Natural killer cell (primary cell): Measurements from ENCODE around the gene MAD1L1. TPM values are rescaled to one million over a fixed set of nuclear protein-coding genes. Genes with fewer than 3 reads are reported as not detected.

Experiments
- ATAC-seq, 3 donors: fragments of 150-1000 bp in 2 of 3; fragments of 200-7000 bp in 1 of 3; cut with Tn5 transposase; 1 replicate in 1 of 3; 2 replicates in 2 of 3; pipeline ENCODE4 v1.10.0; 2021; ENCODE audit warnings: mild to moderate bottlenecking in 2 of 3, moderate library complexity in 2 of 3
- DNase-seq, 2 donors: peaks; one replicate each; pipeline versions ENCODE4 v3.0.0 to v3.0.0-alpha.2; 2013 to 2021; ENCODE audit warnings: mixed read lengths in 1 of 2
- H3K27ac ChIP-seq: one replicate; pipeline ENCODE4 v1.5.1; 2013; ENCODE audit warnings: mild to moderate bottlenecking, low read length
- H3K27me3 ChIP-seq: one replicate; pipeline ENCODE4 v1.6.1; 2013; ENCODE audit warnings: low read length; ENCODE audit not compliant: control insufficient read depth, insufficient read depth
- H3K36me3 ChIP-seq: one replicate; pipeline ENCODE4 v1.6.1; 2013; ENCODE audit warnings: low read length; ENCODE audit not compliant: control insufficient read depth, insufficient read depth
- H3K4me1 ChIP-seq: one replicate; pipeline ENCODE4 v1.6.1; 2013; ENCODE audit warnings: low read length; ENCODE audit not compliant: control insufficient read depth, insufficient read depth
- H3K4me3 ChIP-seq: one replicate; pipeline ENCODE4 v1.5.1; 2013; ENCODE audit warnings: low read length
- H3K9me3 ChIP-seq: one replicate; pipeline ENCODE4 v1.6.1; 2013; ENCODE audit warnings: low read length; ENCODE audit not compliant: control insufficient read depth, insufficient read depth
- H3K27ac Mint-ChIP-seq, 2 donors: one replicate each; pipeline ENCODE4 v1.8.0; 2022; ENCODE audit warnings: mild to moderate bottlenecking in 2 of 2, mixed read lengths in 2 of 2, moderate library complexity in 1 of 2
- H3K27me3 Mint-ChIP-seq, 2 donors: one replicate each; pipeline ENCODE4 v1.8.0; 2022; ENCODE audit warnings: low read depth in 2 of 2, mixed read lengths in 2 of 2
- H3K36me3 Mint-ChIP-seq: one replicate; pipeline ENCODE4 v1.8.0; 2022; ENCODE audit warnings: mixed read lengths
- H3K4me1 Mint-ChIP-seq, 2 donors: one replicate each; pipeline ENCODE4 v1.8.0; 2022; ENCODE audit warnings: mixed read lengths in 2 of 2
- H3K4me3 Mint-ChIP-seq: one replicate; pipeline ENCODE4 v1.8.0; 2022; ENCODE audit warnings: mild to moderate bottlenecking, moderate library complexity, mixed read lengths
- H3K9me3 Mint-ChIP-seq, 2 donors: one replicate each; pipeline ENCODE4 v1.8.0; 2022; ENCODE audit warnings: mixed read lengths in 2 of 2
- WGBS: methylation state at CpG from one replicate; pipeline ENCODE4 v1.1.7; 2013; ENCODE audit warnings: missing lambda C conversion rate; ENCODE audit not compliant: insufficient coverage; 5-methylcytosine and 5-hydroxymethylcytosine counted together
- intact Hi-C: fragments of 100-400 bp; cut with micrococcal nuclease; formaldehyde crosslinking; loops from one replicate; pipeline ENCODE4 v1.14.2; 2022
- total RNA-seq, 4 donors: library from RNA; stranded (reverse); fragments of 120-200 nt in 1 of 4; gene quantifications; one replicate each; pipeline versions ENCODE4 v1.2.3 to v1.2.4, GENCODE V29; 2013 to 2022
- TF ChIP-seq, protein P1 (sequence below): fragments of 200-600 bp; IDR thresholded peaks from one replicate; pipeline ENCODE4 v1.8.0; 2022; ENCODE audit warnings: antibody characterized with exemption

MAD1L1 gene
- total RNA-seq, 3 donors from 2014 or later (not counting 1 experiment from before 2014, with no cell fraction given), result 53.6 to 81.2 (median 77.4) TPM

DNA sequence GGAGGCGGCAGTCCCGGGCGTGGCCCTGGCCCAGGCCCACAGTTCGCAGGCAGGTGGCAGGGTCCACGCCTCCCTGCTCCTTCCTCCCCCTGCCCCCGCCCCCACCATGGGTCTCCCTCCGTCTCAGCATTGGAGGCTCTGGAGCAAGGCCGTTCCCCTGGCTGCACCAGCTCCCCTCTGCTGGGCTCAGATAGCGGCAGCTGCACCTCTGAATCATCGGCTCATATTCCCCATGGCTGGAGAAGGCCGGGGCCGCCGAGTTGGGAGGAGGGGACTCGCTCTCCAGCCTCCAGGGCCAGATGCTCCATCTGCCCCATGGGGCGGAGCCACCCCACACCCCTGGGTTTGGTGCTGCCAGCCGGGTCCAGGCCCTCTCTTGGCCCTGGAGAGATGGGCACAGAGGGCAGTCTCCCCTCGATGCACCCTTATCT is 417.7 kb downstream of the MAD1L1 start:
- DNase-seq (no peak), ATAC-seq (no peak)
- TF ChIP-seq, protein P1, sequence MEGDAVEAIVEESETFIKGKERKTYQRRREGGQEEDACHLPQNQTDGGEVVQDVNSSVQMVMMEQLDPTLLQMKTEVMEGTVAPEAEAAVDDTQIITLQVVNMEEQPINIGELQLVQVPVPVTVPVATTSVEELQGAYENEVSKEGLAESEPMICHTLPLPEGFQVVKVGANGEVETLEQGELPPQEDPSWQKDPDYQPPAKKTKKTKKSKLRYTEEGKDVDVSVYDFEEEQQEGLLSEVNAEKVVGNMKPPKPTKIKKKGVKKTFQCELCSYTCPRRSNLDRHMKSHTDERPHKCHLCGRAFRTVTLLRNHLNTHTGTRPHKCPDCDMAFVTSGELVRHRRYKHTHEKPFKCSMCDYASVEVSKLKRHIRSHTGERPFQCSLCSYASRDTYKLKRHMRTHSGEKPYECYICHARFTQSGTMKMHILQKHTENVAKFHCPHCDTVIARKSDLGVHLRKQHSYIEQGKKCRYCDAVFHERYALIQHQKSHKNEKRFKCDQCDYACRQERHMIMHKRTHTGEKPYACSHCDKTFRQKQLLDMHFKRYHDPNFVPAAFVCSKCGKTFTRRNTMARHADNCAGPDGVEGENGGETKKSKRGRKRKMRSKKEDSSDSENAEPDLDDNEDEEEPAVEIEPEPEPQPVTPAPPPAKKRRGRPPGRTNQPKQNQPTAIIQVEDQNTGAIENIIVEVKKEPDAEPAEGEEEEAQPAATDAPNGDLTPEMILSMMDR, result no peak
- H3K4me3 Mint-ChIP-seq, result no peak overlapping the region
- H3K36me3 Mint-ChIP-seq, result no peaks in the 10 kb centered on the region
- no peak overlapping the region for H3K27ac Mint-ChIP-seq
- WGBS, result 88% methylated on average over 17 of the region's 17 CpGs
- intact Hi-C loops, result no loop called here
- H3K27ac ChIP-seq, result no peak overlapping the region
- no peaks in the 10 kb centered on the region for H3K27me3 ChIP-seq
- no peaks in the 10 kb centered on the region for H3K9me3 Mint-ChIP-seq
- peaks cover 16 to 23% of the 10 kb centered on the region in 2 donors for H3K4me1 Mint-ChIP-seq
- peaks cover 41% of the 10 kb centered on the region for H3K4me1 ChIP-seq
- H3K27me3 Mint-ChIP-seq, result peaks cover 9 to 13% of the 10 kb centered on the region in 2 donors
- H3K9me3 ChIP-seq, result no peaks in the 10 kb centered on the region
- no peaks in the 10 kb centered on the region for H3K36me3 ChIP-seq
- H3K4me3 ChIP-seq, result no peak overlapping the region

DNA sequence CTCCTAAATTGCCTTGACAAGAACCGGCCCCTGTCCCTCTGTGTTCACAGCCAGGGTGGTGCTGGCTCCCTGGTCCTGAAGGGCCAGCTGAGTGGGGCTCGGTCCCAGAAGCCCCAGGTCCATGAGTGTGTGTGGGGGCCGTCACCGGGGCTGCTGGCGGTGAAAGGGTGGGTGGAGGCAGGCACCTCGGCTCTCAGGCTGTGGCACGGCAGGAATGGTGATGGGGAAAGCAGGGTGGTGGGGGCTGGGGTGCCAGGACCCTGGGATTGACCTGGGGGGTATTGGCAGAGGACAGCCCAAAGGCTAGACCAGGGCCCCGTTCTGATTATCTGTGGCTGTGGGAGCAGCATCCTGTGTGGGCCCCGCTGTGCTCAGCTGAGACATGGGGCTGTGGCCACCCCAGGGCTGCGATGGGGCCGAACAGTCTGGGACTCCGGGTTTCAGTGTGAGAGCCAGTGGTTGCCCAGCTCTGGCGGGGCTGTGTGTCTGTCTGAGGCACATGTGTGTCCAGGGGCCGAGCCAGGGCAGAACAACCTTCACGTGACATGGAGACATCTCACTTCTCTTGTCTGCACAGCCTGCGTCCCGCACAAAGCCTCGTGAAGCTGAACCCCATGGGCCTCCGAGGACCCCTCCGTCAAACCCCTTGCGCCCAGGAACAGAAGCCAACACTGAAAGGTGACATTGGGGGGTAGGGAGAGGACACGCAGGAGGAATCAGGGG is 418.5 kb downstream of the MAD1L1 start:
- peaks cover 34% of the 10 kb centered on the region for H3K4me1 ChIP-seq
- 91% methylated on average over 22 of the region's 22 CpGs for WGBS
- H3K4me3 ChIP-seq, result no peak overlapping the region
- no peaks in the 10 kb centered on the region for H3K36me3 ChIP-seq
- ATAC-seq (no peak), DNase-seq (no peak)
- no peaks in the 10 kb centered on the region for H3K27me3 ChIP-seq
- H3K36me3 Mint-ChIP-seq, result no peaks in the 10 kb centered on the region
- no peak overlapping the region for H3K27ac ChIP-seq
- H3K4me3 Mint-ChIP-seq, result no peak overlapping the region
- TF ChIP-seq, protein P1, result no peak
- H3K27me3 Mint-ChIP-seq, result peaks cover 6 to 7% of the 10 kb centered on the region in 2 donors
- no peaks in the 10 kb centered on the region for H3K9me3 Mint-ChIP-seq
- intact Hi-C loops, result no loop called here
- peaks cover 7 to 15% of the 10 kb centered on the region in 2 donors for H3K4me1 Mint-ChIP-seq
- H3K27ac Mint-ChIP-seq, result no peak overlapping the region
- no peaks in the 10 kb centered on the region for H3K9me3 ChIP-seq

DNA sequence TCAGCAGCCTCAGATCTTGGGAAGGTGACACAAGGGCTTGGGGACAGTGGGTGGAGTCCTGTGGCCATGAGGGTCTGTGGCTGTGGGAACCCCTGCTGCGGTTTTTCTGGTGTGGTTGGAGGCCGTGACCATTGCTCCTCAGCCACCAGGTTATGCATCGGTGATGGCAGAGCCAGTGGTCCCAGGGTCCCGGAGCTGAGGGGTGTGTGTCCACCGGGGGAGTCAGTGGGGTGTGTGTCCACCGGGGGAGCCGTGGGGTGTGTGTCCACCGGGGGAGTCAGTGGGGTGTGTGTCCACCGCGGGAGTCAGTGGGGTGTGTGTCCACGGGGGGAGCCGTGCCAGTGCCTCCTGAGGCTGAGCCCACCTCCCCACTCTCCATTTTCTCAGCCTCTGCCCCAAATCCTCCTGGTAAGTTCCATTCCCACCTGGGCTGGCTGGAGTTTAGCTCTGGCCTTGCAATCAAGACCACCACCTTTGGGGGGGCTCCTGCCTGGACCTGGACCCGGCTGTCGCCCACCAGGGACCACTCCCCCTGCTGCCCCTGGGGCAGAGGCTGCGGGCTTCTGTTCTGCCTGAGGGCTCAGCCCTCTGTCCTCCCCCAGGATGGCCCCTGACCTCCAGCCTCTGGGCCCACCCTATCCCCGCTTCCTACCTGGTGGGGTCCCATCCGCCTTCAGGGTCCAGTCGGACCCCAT is 419.2 kb downstream of the MAD1L1 start:
- DNase-seq (no peak), ATAC-seq (no peak)
- Histone ChIP-seq H3K9me3 (no peaks in the 10 kb centered on the region), H3K27ac (no peak overlapping the region), H3K4me3 (no peak overlapping the region), H3K27me3 (no peaks in the 10 kb centered on the region), H3K4me1 (peaks cover 27% of the 10 kb centered on the region), H3K36me3 (no peaks in the 10 kb centered on the region)
- intact Hi-C loops, result no loop called here
- Mint-ChIP-seq H3K27me3 (peaks cover 0 to 2% of the 10 kb centered on the region in 2 donors), H3K36me3 (no peaks in the 10 kb centered on the region), H3K9me3 (no peaks in the 10 kb centered on the region), H3K4me1 (peaks cover under 1 to 9% of the 10 kb centered on the region in 2 donors), H3K4me3 (no peak overlapping the region), H3K27ac (no peak overlapping the region)
- 84% methylated on average over 18 of the region's 18 CpGs for WGBS
- TF ChIP-seq, protein P1, result no peak
